ENCODE measurements around the gene FOXK1. TPM values are rescaled to one million over a fixed set of nuclear protein-coding genes. Genes with fewer than 3 reads are reported as not detected.

Gene FOXK1
- total RNA-seq, 2 donors from 2014 or later, result 17.3 to 47.5 TPM

GRCh38 chr7:4648111-4648510, 34.0 kb upstream of the FOXK1 start:
- DNase-seq (ENCODE audit: low spot score), result no peak
- Histone ChIP-seq H3K27me3 (replicated peaks; ENCODE audit: insufficient read depth) (no peaks in the 10 kb centered on the region), H3K4me1 (replicated peaks) (no peaks in the 10 kb centered on the region), H3K36me3 (no peaks in the 10 kb centered on the region), H3K4me3 (no peak overlapping the region), H3K27ac (no peak overlapping the region), H3K9me3 (no peaks in the 10 kb centered on the region)
- TF ChIP-seq POLR2A (IDR thresholded peaks at IDR 0.05) (no peak), POLR2AphosphoS5 (IDR thresholded peaks at IDR 0.05) (no peak)
- TF ChIP-seq, protein P1, sequence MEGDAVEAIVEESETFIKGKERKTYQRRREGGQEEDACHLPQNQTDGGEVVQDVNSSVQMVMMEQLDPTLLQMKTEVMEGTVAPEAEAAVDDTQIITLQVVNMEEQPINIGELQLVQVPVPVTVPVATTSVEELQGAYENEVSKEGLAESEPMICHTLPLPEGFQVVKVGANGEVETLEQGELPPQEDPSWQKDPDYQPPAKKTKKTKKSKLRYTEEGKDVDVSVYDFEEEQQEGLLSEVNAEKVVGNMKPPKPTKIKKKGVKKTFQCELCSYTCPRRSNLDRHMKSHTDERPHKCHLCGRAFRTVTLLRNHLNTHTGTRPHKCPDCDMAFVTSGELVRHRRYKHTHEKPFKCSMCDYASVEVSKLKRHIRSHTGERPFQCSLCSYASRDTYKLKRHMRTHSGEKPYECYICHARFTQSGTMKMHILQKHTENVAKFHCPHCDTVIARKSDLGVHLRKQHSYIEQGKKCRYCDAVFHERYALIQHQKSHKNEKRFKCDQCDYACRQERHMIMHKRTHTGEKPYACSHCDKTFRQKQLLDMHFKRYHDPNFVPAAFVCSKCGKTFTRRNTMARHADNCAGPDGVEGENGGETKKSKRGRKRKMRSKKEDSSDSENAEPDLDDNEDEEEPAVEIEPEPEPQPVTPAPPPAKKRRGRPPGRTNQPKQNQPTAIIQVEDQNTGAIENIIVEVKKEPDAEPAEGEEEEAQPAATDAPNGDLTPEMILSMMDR (IDR thresholded peaks at IDR 0.05), result no peak
- 95% methylated on average over 7 of the region's 7 CpGs for WGBS
- intact Hi-C loops (cut with DNase I), result no loop called here

- Histone ChIP-seq H3K27me3 (replicated peaks; ENCODE audit: insufficient read depth) (no peaks in the 10 kb centered on the region), H3K27ac (no peak overlapping the region), H3K36me3 (no peaks in the 10 kb centered on the region), H3K9me3 (no peaks in the 10 kb centered on the region), H3K4me3 (no peak overlapping the region), H3K4me1 (replicated peaks) (no peaks in the 10 kb centered on the region)
- intact Hi-C loops (cut with DNase I), result no loop called here
- TF ChIP-seq, protein P1 (IDR thresholded peaks at IDR 0.05), result no peak
- TF ChIP-seq POLR2A (IDR thresholded peaks at IDR 0.05) (no peak), POLR2AphosphoS5 (IDR thresholded peaks at IDR 0.05) (no peak)
- DNase-seq (ENCODE audit: low spot score), result no peak
- WGBS, result 59% methylated on average over 18 of the region's 18 CpGs
Measured at GRCh38 chr7:4650433-4651047, 31.6 kb upstream of the FOXK1 start.

GRCh38 chr7:4653771-4654170, 28.3 kb upstream of the FOXK1 start:
- no peak for DNase-seq (ENCODE audit: low spot score)
- Histone ChIP-seq H3K4me1 (replicated peaks) (no peaks in the 10 kb centered on the region), H3K9me3 (no peaks in the 10 kb centered on the region), H3K27me3 (replicated peaks; ENCODE audit: insufficient read depth) (no peaks in the 10 kb centered on the region), H3K4me3 (no peak overlapping the region), H3K36me3 (no peaks in the 10 kb centered on the region), H3K27ac (no peak overlapping the region)
- intact Hi-C loops (cut with DNase I), result no loop called here
- 74% methylated on average over 5 of the region's 5 CpGs for WGBS
- no peak for TF ChIP-seq POLR2A (IDR thresholded peaks at IDR 0.05)
- TF ChIP-seq POLR2AphosphoS5 (IDR thresholded peaks at IDR 0.05), result no peak
- TF ChIP-seq, protein P1 (IDR thresholded peaks at IDR 0.05), result no peak

DNA sequence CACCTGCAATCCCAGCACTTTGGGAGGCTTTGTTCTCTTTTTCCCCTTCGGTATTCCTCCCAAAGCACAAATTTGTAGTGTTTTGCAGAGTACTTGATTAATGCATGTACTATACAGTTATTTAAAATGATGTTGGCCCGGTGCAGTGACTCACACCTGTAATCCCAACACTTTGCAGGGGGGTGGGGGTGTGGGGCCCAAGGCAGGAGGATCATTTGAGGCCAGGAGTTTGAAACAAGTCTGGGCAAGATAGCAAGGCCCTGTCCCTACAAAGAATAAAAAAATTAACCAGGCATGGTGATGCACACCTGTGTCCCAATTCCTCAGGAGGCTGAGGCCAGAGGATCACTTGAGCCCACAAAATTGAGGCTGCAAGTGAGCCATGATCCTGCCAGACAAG, 26.8 kb upstream of the FOXK1 start:
- 71% methylated on average over 2 of the region's 2 CpGs for WGBS
- TF ChIP-seq POLR2A (IDR thresholded peaks at IDR 0.05) (no peak), POLR2AphosphoS5 (IDR thresholded peaks at IDR 0.05) (no peak)
- TF ChIP-seq, protein P1 (IDR thresholded peaks at IDR 0.05), result no peak
- no peak overlapping the region for H3K27ac ChIP-seq

DNA sequence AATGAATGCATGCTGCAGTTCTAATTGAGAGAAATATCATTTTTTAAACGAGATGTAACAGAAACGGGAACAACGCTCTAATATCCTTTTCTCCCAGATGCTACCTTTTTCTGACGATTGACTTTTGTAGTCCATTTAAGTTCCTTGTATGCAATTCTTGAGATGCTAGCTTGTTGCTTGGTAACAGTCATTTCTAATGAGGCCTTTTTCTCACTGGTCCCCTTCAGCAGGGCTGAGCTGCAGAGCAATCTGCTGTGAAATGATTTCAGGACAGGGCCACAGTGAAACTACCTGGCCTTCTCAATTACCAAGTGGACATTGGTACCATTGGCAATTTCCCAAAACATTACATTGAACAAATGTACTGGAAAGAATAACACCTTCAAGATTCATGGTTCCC, 26.2 kb upstream of the FOXK1 start:
- H3K4me1 ChIP-seq (replicated peaks), result no peaks in the 10 kb centered on the region
- H3K27me3 ChIP-seq (replicated peaks; ENCODE audit: insufficient read depth), result no peaks in the 10 kb centered on the region
- TF ChIP-seq, protein P1 (IDR thresholded peaks at IDR 0.05), result no peak
- TF ChIP-seq POLR2AphosphoS5 (IDR thresholded peaks at IDR 0.05) (no peak), POLR2A (IDR thresholded peaks at IDR 0.05) (no peak)
- no peaks in the 10 kb centered on the region for H3K9me3 ChIP-seq
- 79% methylated on average over 4 of the region's 4 CpGs for WGBS
- H3K36me3 ChIP-seq, result no peaks in the 10 kb centered on the region
- intact Hi-C loops (cut with DNase I), result no loop called here
- H3K27ac ChIP-seq, result no peak overlapping the region
- no peak for DNase-seq (ENCODE audit: low spot score)
- no peak overlapping the region for H3K4me3 ChIP-seq

More for the DNA sequence above, 26.8 kb upstream of the FOXK1 start:
- no peak overlapping the region for H3K4me3 ChIP-seq
- no peaks in the 10 kb centered on the region for H3K4me1 ChIP-seq (replicated peaks)
- no peaks in the 10 kb centered on the region for H3K36me3 ChIP-seq
- no peak for DNase-seq (ENCODE audit: low spot score)
- intact Hi-C loops (cut with DNase I), result no loop called here
- no peaks in the 10 kb centered on the region for H3K27me3 ChIP-seq (replicated peaks; ENCODE audit: insufficient read depth)
- no peaks in the 10 kb centered on the region for H3K9me3 ChIP-seq

Data from prostate gland (tissue), 2 donors.